K562 (cell line): ENCODE measurements around the gene PIGK. TPM values are rescaled to one million over a fixed set of nuclear protein-coding genes. Genes with fewer than 3 reads are reported as not detected.

ENCODE experiments used
- CBX5 ChIP-seq: IDR thresholded peaks from 2 replicates; pipeline ENCODE4 v1.6.1; 2014; ENCODE audit warnings: low read depth, borderline replicate concordance
- CCNT2 ChIP-seq: IDR thresholded peaks from 2 replicates; pipeline ENCODE4 v1.6.1; 2011; ENCODE audit warnings: borderline replicate concordance, low read depth, mild to moderate bottlenecking, moderate library complexity, mixed read lengths, low read length; ENCODE audit not compliant: insufficient read length; ENCODE audit errors: extremely low read depth
- E2F4 ChIP-seq: sonication (generic); formaldehyde crosslinking; IDR thresholded peaks from 2 replicates; pipeline ENCODE4 v1.8.0; 2022; ENCODE audit warnings: mild to moderate bottlenecking, low read depth, missing genetic modification reagents
- FOXJ2 ChIP-seq: fragments of 200-800 bp; sonication (Bioruptor generic); IDR thresholded peaks from 2 replicates; pipeline ENCODE4 v1.6.1; 2016; ENCODE audit warnings: missing genetic modification characterization, missing compliant biosample characterization
- JUN ChIP-seq, 2 experiments: sonication (generic) in 1 of 2; formaldehyde crosslinking in 1 of 2; IDR thresholded peaks; 2 replicates each; pipeline versions ENCODE4 v1.6.1 to v1.8.0; 2012 to 2022; ENCODE audit warnings: borderline replicate concordance in 2 of 2, mild to moderate bottlenecking in 2 of 2, improper control_type of control experiment in 1 of 2, low read depth in 1 of 2, low read length in 1 of 2, missing genetic modification reagents in 1 of 2
- KDM2B ChIP-seq: fragments of 250-450 bp; sonication (Bioruptor Pico); IDR thresholded peaks from 2 replicates; pipeline ENCODE4 v1.8.0; 2021; ENCODE audit warnings: mild to moderate bottlenecking, moderate library complexity
- KLF16 ChIP-seq: IDR thresholded peaks from 2 replicates; pipeline ENCODE4 v1.6.1; 2016; ENCODE audit warnings: antibody characterized with exemption
- LEF1 ChIP-seq: fragments of 450-650 bp; IDR thresholded peaks from 2 replicates; pipeline ENCODE4 v1.6.1; 2016; ENCODE audit warnings: mild to moderate bottlenecking
- NFRKB ChIP-seq: fragments of 450-650 bp; IDR thresholded peaks from 2 replicates; pipeline ENCODE4 v1.6.1; 2016; ENCODE audit warnings: low read depth
- NUFIP1 ChIP-seq: fragments of 450-650 bp; IDR thresholded peaks from 2 replicates; pipeline ENCODE4 v1.6.1; 2018; ENCODE audit not compliant: partially characterized antibody
- PHB ChIP-seq: fragments of 250-450 bp; sonication (Bioruptor Pico); IDR thresholded peaks from 2 replicates; pipeline ENCODE4 v1.5.0; 2021
- POLR2A ChIP-seq: fragments of 450-650 bp; conservative IDR thresholded peaks from 2 replicates; pipeline ENCODE4 v1.6.1; 2016
- POLR2B ChIP-seq: fragments of 450-650 bp; IDR thresholded peaks from 2 replicates; pipeline ENCODE4 v1.6.1; 2018; ENCODE audit warnings: low read depth; ENCODE audit not compliant: partially characterized antibody
- PPARD ChIP-seq: fragments of 250-450 bp; sonication (Bioruptor Pico); IDR thresholded peaks from 2 replicates; pipeline ENCODE4 v1.8.0; 2022; ENCODE audit warnings: inconsistent platforms, mild to moderate bottlenecking, moderate library complexity
- PTTG1 ChIP-seq: fragments of 450-650 bp; IDR thresholded peaks from 2 replicates; pipeline ENCODE4 v1.6.1; 2016; ENCODE audit warnings: low read depth, mild to moderate bottlenecking, missing genetic modification characterization, missing compliant biosample characterization
- SNAPC5 ChIP-seq: fragments of 250-450 bp; sonication (Bioruptor Pico); IDR thresholded peaks from 2 replicates; pipeline ENCODE4 v1.8.0; 2021; ENCODE audit warnings: moderate library complexity, mild to moderate bottlenecking, inconsistent platforms
- SRF ChIP-seq, 2 experiments: fragments of 250-450, 450-650 bp in 1 of 2; sonication (Bioruptor Pico) in 1 of 2; sonication (generic) in 1 of 2; formaldehyde crosslinking; IDR thresholded peaks; 2 replicates each; pipeline versions ENCODE4 v1.5.0 to v1.5.1; 2020 to 2022; ENCODE audit warnings: mild to moderate bottlenecking in 1 of 2, missing genetic modification reagents in 1 of 2
- STAT5A ChIP-seq: IDR thresholded peaks from 2 replicates; pipeline ENCODE4 v1.6.1; 2012; ENCODE audit warnings: low read length, inconsistent platforms, borderline replicate concordance
- ZBTB7A ChIP-seq: IDR thresholded peaks from 2 replicates; pipeline ENCODE4 v1.6.1; 2011; ENCODE audit warnings: low read depth, mild to moderate bottlenecking, low read length, moderate library complexity, borderline replicate concordance; ENCODE audit not compliant: control insufficient read depth
- ZNF197 ChIP-seq: fragments of 200-800 bp; sonication (Bioruptor generic); IDR thresholded peaks from 2 replicates; pipeline ENCODE4 v1.6.1; 2016; ENCODE audit warnings: low read depth, missing genetic modification characterization, missing compliant biosample characterization
- ZNF212 ChIP-seq: fragments of 450-650 bp; formaldehyde crosslinking; IDR thresholded peaks from 2 replicates; pipeline ENCODE4 v1.4.0; 2020; ENCODE audit warnings: mild to moderate bottlenecking
- ZNF561 ChIP-seq: fragments of 450-650 bp; formaldehyde crosslinking; conservative IDR thresholded peaks from 2 replicates; pipeline ENCODE4 v1.4.0; 2020; ENCODE audit warnings: mild to moderate bottlenecking, moderate library complexity
- ZNF57 ChIP-seq: fragments of 450-650 bp; formaldehyde crosslinking; IDR thresholded peaks from 2 replicates; pipeline ENCODE4 v1.4.0; 2020; ENCODE audit warnings: mild to moderate bottlenecking, moderate library complexity
- ZNF584 ChIP-seq: fragments of 200-800 bp; sonication (Bioruptor generic); IDR thresholded peaks from 2 replicates; pipeline ENCODE4 v1.6.1; 2016; ENCODE audit warnings: low read depth, mild to moderate bottlenecking, missing genetic modification characterization, missing compliant biosample characterization
- ZNF644 ChIP-seq: fragments of 200-800 bp; sonication (Bioruptor generic); IDR thresholded peaks from 2 replicates; pipeline ENCODE4 v1.6.1; 2016; ENCODE audit warnings: low read depth, missing genetic modification characterization, missing compliant biosample characterization
- ZNF780A ChIP-seq: fragments of 250-450 bp; sonication (Bioruptor Pico); IDR thresholded peaks from 2 replicates; pipeline ENCODE4 v1.5.0; 2021; ENCODE audit warnings: mild to moderate bottlenecking
- polyA plus RNA-seq, 8 experiments: library from polyadenylated mRNA; depleted of rRNA in 4 of 8; stranded (reverse) in 5 of 8; unstranded in 3 of 8; fragments of >200 nt; fragmentation: Nextera tagmentation in 2 of 8; fragmentation: Illumina TruSeq in 1 of 8; extraction: Ambion mirVana in 2 of 8; extraction: Trizol in 1 of 8; gene quantifications; 2 replicates each; pipeline versions ENCODE4 v1.2.1 to v1.2.3, GENCODE V29; 2011 to 2014; ENCODE audit warnings: inconsistent platforms in 1 of 8, missing spikeins in 1 of 8
- total RNA-seq, 7 experiments: library from RNA; depleted of rRNA in 6 of 7; stranded (reverse); fragments of >200 nt in 6 of 7; fragmentation: Illumina TruSeq in 2 of 7; extraction: Trizol in 2 of 7; gene quantifications; 2 replicates each; pipeline versions ENCODE4 v1.2.1 to v1.2.3, GENCODE V29; 2011 to 2021; ENCODE audit warnings: low replicate concordance in 1 of 7
- TF ChIP-seq, protein P1 (sequence below): IDR thresholded peaks from 2 replicates; pipeline ENCODE4 v1.6.1; 2011; ENCODE audit warnings: borderline replicate concordance, low read depth, mild to moderate bottlenecking, moderate library complexity, low read length; ENCODE audit not compliant: insufficient read depth, poor library complexity, severe bottlenecking

Gene PIGK
- total and polyA plus RNA-seq, 9 of the 15 experiments (the other 6 are each of a cell fraction or from before 2014, with no cell fraction given), result 15.7 to 59.5 (median 29.9) TPM

DNA sequence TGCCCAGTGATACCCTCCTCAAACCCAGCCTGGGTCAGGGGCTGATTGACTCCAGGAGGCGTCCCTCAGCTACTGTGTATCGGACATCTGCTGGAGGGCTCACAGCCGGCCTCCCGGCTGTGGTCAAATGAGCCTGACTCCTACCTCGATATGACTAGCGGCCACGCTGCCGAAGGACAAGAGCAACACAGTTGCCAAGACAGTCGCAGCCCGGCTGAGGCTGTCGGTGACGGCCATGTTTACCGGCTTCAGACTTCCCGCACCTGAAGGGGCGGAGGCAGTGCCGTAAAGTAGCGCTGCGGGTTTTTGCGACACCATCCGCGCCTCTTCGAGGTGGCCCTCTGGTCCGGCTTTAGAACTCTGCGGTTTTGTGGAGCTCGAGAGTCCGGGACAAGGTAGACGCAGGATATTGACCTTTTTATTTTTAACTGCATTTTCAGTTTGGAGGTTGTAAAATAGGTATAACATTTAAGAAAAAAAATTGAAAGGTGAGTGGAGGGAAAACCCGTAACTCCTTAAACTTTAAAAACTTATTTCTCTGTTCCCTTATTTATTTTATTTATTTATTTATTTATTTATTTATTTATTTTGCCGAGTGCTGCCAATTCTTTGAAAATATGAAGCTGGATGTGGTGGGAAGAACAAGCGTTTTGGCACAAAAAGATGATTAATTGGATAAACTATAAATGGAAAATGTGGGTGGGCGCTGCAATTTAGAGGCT, at the start of gene PIGK (continued):
- TF ChIP-seq JUN (IDR thresholded peaks at IDR 0.05; ENCODE audit: borderline replicate concordance, low read depth, low read length) (no peak), JUN (CRISPR knock-in tag; IDR thresholded peaks at IDR 0.05; ENCODE audit: borderline replicate concordance) (no peak), ZNF212 (no peak), ZBTB7A (no peak), ZNF780A (no peak), ZNF584 (no peak), LEF1 (no peak), SRF (CRISPR knock-in tag; IDR thresholded peaks at IDR 0.05) (no peak), E2F4 (CRISPR knock-in tag) (no peak), ZNF57 (CRISPR knock-in tag) (no peak), PTTG1 (tag) (no peak), SNAPC5 (CRISPR knock-in tag) (no peak), NFRKB (peak; percentile 79), POLR2A (peak; percentile 90), CBX5 (no peak), PPARD (CRISPR knock-in tag) (no peak), FOXJ2 (tag) (peak; percentile 67; the same call in 1 of the 2 replicates), STAT5A (no peak), CCNT2 (no peak), ZNF561 (CRISPR knock-in tag) (no peak), KDM2B (CRISPR knock-in tag) (no peak), NUFIP1 (no peak), PHB (CRISPR knock-in tag) (no peak), POLR2B (peak; percentile 71), ZNF197 (no peak), ZNF644 (tag) (no peak), KLF16 (no peak)
- TF ChIP-seq, protein P1, sequence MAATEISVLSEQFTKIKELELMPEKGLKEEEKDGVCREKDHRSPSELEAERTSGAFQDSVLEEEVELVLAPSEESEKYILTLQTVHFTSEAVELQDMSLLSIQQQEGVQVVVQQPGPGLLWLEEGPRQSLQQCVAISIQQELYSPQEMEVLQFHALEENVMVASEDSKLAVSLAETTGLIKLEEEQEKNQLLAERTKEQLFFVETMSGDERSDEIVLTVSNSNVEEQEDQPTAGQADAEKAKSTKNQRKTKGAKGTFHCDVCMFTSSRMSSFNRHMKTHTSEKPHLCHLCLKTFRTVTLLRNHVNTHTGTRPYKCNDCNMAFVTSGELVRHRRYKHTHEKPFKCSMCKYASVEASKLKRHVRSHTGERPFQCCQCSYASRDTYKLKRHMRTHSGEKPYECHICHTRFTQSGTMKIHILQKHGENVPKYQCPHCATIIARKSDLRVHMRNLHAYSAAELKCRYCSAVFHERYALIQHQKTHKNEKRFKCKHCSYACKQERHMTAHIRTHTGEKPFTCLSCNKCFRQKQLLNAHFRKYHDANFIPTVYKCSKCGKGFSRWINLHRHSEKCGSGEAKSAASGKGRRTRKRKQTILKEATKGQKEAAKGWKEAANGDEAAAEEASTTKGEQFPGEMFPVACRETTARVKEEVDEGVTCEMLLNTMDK, result no peak
